8988T (cell line): ENCODE measurements around the gene GNB1L.

Experiments
- DNase-seq: peaks from one replicate; pipeline ENCODE4 v3.0.0; 2011

The GNB1L gene

GRCh38 chr22:19854778-19855503 is at the start of gene GNB1L, which contains the start of gene RTL10:
Gene GNB1L (minus strand): TSS chr22:19854874. CDS start chr22:19821355, 33,519 bp downstream.
Gene RTL10 (minus strand): TSS chr22:19854874. CDS start chr22:19852261, 2,613 bp downstream.
- peak; percentile 78 for DNase-seq

GRCh38 chr22:19904174-19904856 is 49.6 kb upstream of the GNB1L start:
- no peak for DNase-seq

- DNase-seq, result peak; percentile 1
These were observed 48.8 kb upstream of the GNB1L start for GRCh38 chr22:19903513-19903912.

- DNase-seq, result peak; percentile 5
These were observed 48.4 kb upstream of the GNB1L start for GRCh38 chr22:19903031-19903430.

GRCh38 chr22:19902245-19902715 is 47.6 kb upstream of the GNB1L start:
- no peak for DNase-seq

GRCh38 chr22:19901577-19902244 is 47.0 kb upstream of the GNB1L start:
- no peak for DNase-seq

GRCh38 chr22:19900707-19901436 is 46.2 kb upstream of the GNB1L start:
- no peak for DNase-seq

- DNase-seq, result no peak
These were observed 44.3 kb upstream of the GNB1L start for GRCh38 chr22:19898831-19899567.

GRCh38 chr22:19898145-19898544 is 43.5 kb upstream of the GNB1L start:
- no peak for DNase-seq

- no peak for DNase-seq
These were observed 43.1 kb upstream of the GNB1L start for GRCh38 chr22:19897726-19898125.

GRCh38 chr22:19896665-19897355 is 42.1 kb upstream of the GNB1L start:
- no peak for DNase-seq

- DNase-seq, result no peak
These were observed 40.6 kb upstream of the GNB1L start for GRCh38 chr22:19895160-19895849.

GRCh38 chr22:19893363-19893762 is 38.7 kb upstream of the GNB1L start:
- DNase-seq, result no peak

GRCh38 chr22:19892925-19893324 is 38.3 kb upstream of the GNB1L start:
- DNase-seq, result no peak

- DNase-seq, result no peak
These were observed 37.7 kb upstream of the GNB1L start for GRCh38 chr22:19892257-19892879.

GRCh38 chr22:19891317-19892256 is 36.9 kb upstream of the GNB1L start:
- DNase-seq, result peak; percentile 76

GRCh38 chr22:19890502-19891316 is 36.0 kb upstream of the GNB1L start:
- no peak for DNase-seq

- DNase-seq, result no peak
These were observed 35.3 kb upstream of the GNB1L start for GRCh38 chr22:19889951-19890350.
